T-helper 9 cell (primary cell): Measurements from ENCODE around the gene TOPBP1.
"Not testable (repeated sequence)": the region's sequence is repeated elsewhere in the genome, so short reads cannot be mapped to it uniquely, and the experiment has no call there.

Experiments
- DNase-seq: peaks from one replicate; pipeline ENCODE4 v3.0.0-alpha.2; 2020

TOPBP1 gene

GRCh38 chr3:133674290-133674919 is 12.7 kb upstream of the TOPBP1 start:
- no peak for DNase-seq

- DNase-seq, result no peak
These were observed 12.0 kb upstream of the TOPBP1 start for GRCh38 chr3:133673746-133674145.

- DNase-seq, result no peak
These were observed 10.7 kb upstream of the TOPBP1 start for GRCh38 chr3:133672461-133672860.

GRCh38 chr3:133670525-133670995 is 8.8 kb upstream of the TOPBP1 start:
- DNase-seq, result no peak

- no peak for DNase-seq
These were observed 8.3 kb upstream of the TOPBP1 start for GRCh38 chr3:133669949-133670524.

GRCh38 chr3:133667118-133667517 is 5.4 kb upstream of the TOPBP1 start:
- DNase-seq, result no peak

GRCh38 chr3:133665188-133665587 is 3.4 kb upstream of the TOPBP1 start:
- DNase-seq, result not testable (repeated sequence)

GRCh38 chr3:133663569-133664313 is 2.0 kb upstream of the TOPBP1 start:
- no peak for DNase-seq

GRCh38 chr3:133662278-133662651 is 524 bp upstream of the TOPBP1 start:
- DNase-seq, result no peak

GRCh38 chr3:133659806-133660205 is 1.9 kb downstream of the TOPBP1 start:
- DNase-seq, result no peak

GRCh38 chr3:133655731-133656515 is 5.8 kb downstream of the TOPBP1 start:
- DNase-seq, result no peak

- DNase-seq, result no peak
These were observed 12.2 kb downstream of the TOPBP1 start for GRCh38 chr3:133649486-133650068.

- no peak for DNase-seq
These were observed 17.0 kb downstream of the TOPBP1 start for GRCh38 chr3:133644768-133645167.

GRCh38 chr3:133643611-133644010 is 18.1 kb downstream of the TOPBP1 start:
- DNase-seq, result no peak

- DNase-seq, result no peak
These were observed 20.5 kb downstream of the TOPBP1 start for GRCh38 chr3:133641254-133641653.

GRCh38 chr3:133633439-133633838 is 28.3 kb downstream of the TOPBP1 start:
- DNase-seq, result no peak

GRCh38 chr3:133629146-133629545 is 32.6 kb downstream of the TOPBP1 start:
- no peak for DNase-seq

- DNase-seq, result no peak
These were observed 34.0 kb downstream of the TOPBP1 start for GRCh38 chr3:133627789-133628188.

- DNase-seq, result no peak
These were observed 41.5 kb downstream of the TOPBP1 start for GRCh38 chr3:133620066-133620784.

- no peak for DNase-seq
These were observed 50.2 kb downstream of the TOPBP1 start for GRCh38 chr3:133611534-133611933.

- DNase-seq, result no peak
These were observed 51.7 kb downstream of the TOPBP1 start for GRCh38 chr3:133610031-133610430.

- no peak for DNase-seq
These were observed 53.4 kb downstream of the TOPBP1 start for GRCh38 chr3:133608388-133608787.
